Uterus (tissue), 4 donors: ENCODE data around the gene HOXB2. TPM values are rescaled to one million over a fixed set of nuclear protein-coding genes. Genes with fewer than 3 reads are reported as not detected.

Experiments used
- DNase-seq, 2 donors: peaks; one replicate each; pipeline ENCODE4 v3.0.0-alpha.2; 2019 to 2020
- H3K27ac ChIP-seq, 2 donors: fragments of 200-600 bp; sonication (generic); 1 replicate in 1 of 2; 2 replicates in 1 of 2; pipeline ENCODE4 v1.5.1; 2016 to 2018
- H3K27me3 ChIP-seq, 2 donors: fragments of 200-600 bp; sonication (generic); one replicate each; pipeline ENCODE4 v1.5.1; 2018 to 2019; ENCODE audit warnings: control low read depth in 1 of 2
- H3K36me3 ChIP-seq, 2 donors: fragments of 200-600 bp; sonication (generic); one replicate each; pipeline ENCODE4 v1.5.1; 2019; ENCODE audit warnings: control low read depth in 1 of 2
- H3K4me1 ChIP-seq, 2 donors: fragments of 200-600 bp; sonication (generic); one replicate each; pipeline ENCODE4 v1.5.1; 2018 to 2019; ENCODE audit warnings: control low read depth in 1 of 2
- H3K4me3 ChIP-seq, 2 donors: fragments of 200-600 bp; sonication (generic); 1 replicate in 1 of 2; 2 replicates in 1 of 2; pipeline ENCODE4 v1.5.1; 2018 to 2019; ENCODE audit warnings: mild to moderate bottlenecking in 1 of 2
- H3K9me3 ChIP-seq, 2 donors: fragments of 200-600 bp; sonication (generic); one replicate each; pipeline ENCODE4 v1.5.1; 2019; ENCODE audit warnings: control low read depth in 1 of 2
- CTCF ChIP-seq, 4 experiments: fragments of 200-600 bp in 2 of 4; fragments of 450-650 bp in 2 of 4; sonication (generic) in 2 of 4; IDR thresholded peaks; one replicate each; pipeline ENCODE4 v1.5.1; 2016 to 2019; ENCODE audit warnings: antibody characterized with exemption in 4 of 4, mild to moderate bottlenecking in 2 of 4, moderate library complexity in 1 of 4
- POLR2A ChIP-seq, 2 donors: fragments of 450-650 bp; IDR thresholded peaks; one replicate each; pipeline ENCODE4 v1.6.1; 2016; ENCODE audit warnings: antibody characterized with exemption in 2 of 2, mild to moderate bottlenecking in 1 of 2, moderate library complexity in 1 of 2
- intact Hi-C: fragments of 100-400 bp; cut with DNase I; formaldehyde crosslinking; loops from one replicate; pipeline ENCODE4 v1.15.1; 2023; ENCODE audit warnings: low total_unique reads
- microRNA counts, 2 donors: library from miRNA; unstranded; fragments of <30 nt; microRNA quantifications; one replicate each; lab custom pipeline; 2016 to 2017
- total RNA-seq, 4 donors: library from RNA; depleted of rRNA in 3 of 4; stranded (reverse); fragments of >200 nt in 3 of 4; gene quantifications; one replicate each; pipeline versions ENCODE4 v1.1.0 to v1.2.4, GENCODE V29; 2014 to 2023
- donor health status: DM: yes; HTN: yes; CAD: no.

Gene HOXB2
- total RNA-seq, 4 donors from 2014 or later = 4.6 to 24.4 (median 17.4) TPM

GRCh38 chr17:48499248-48499647 is 45.7 kb downstream of the HOXB2 start:
- H3K4me3 ChIP-seq = no peak overlapping the region
- H3K27ac ChIP-seq = no peak overlapping the region
- no peaks in the 10 kb centered on the region for H3K27me3 ChIP-seq
- no peaks in the 10 kb centered on the region for H3K4me1 ChIP-seq
- no peaks in the 10 kb centered on the region for H3K9me3 ChIP-seq
- TF ChIP-seq POLR2A (IDR thresholded peaks at IDR 0.05) = no peak
- TF ChIP-seq CTCF (IDR thresholded peaks at IDR 0.05) = no peak
- no peaks in the 10 kb centered on the region for H3K36me3 ChIP-seq
- DNase-seq = no peak
- intact Hi-C loops = no loop called here

- H3K4me3 ChIP-seq = no peak overlapping the region
- no peaks in the 10 kb centered on the region for H3K4me1 ChIP-seq
- no peaks in the 10 kb centered on the region for H3K27me3 ChIP-seq
- H3K9me3 ChIP-seq = no peaks in the 10 kb centered on the region
- intact Hi-C loops = no loop called here
- no peak overlapping the region for H3K27ac ChIP-seq
- DNase-seq = no peak
- TF ChIP-seq POLR2A (IDR thresholded peaks at IDR 0.05) = no peak
- no peak for TF ChIP-seq CTCF (IDR thresholded peaks at IDR 0.05)
- no peaks in the 10 kb centered on the region for H3K36me3 ChIP-seq
These were observed 46.6 kb downstream of the HOXB2 start for GRCh38 chr17:48498164-48498850.

GRCh38 chr17:48497103-48497502 is 47.8 kb downstream of the HOXB2 start:
- no peak for DNase-seq
- Histone ChIP-seq H3K4me3 (no peak overlapping the region), H3K9me3 (no peaks in the 10 kb centered on the region), H3K4me1 (peaks cover 0 to 3% of the 10 kb centered on the region in 2 donors), H3K36me3 (no peaks in the 10 kb centered on the region), H3K27ac (no peak overlapping the region), H3K27me3 (no peaks in the 10 kb centered on the region)
- intact Hi-C loops = no loop called here
- TF ChIP-seq POLR2A (IDR thresholded peaks at IDR 0.05) (no peak), CTCF (IDR thresholded peaks at IDR 0.05) (no peak)

DNA sequence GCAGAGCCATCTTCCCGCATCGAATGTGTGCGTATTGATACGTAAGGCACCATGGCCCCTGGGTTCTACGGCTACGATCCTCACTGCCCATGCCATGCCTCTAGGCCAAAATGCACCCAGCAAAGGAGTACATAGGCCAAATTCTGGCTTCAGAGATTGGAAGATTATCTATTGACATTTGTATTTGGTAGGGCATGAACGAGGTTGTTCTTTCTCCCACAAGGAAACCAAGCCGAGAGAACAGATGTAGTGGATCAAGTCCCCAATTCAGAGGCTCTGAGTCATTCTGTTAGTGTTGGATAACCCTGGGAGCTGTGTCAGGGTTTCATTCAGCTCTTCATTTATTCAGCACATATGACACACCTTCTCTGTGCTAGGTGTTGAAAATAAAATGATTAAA is 50.6 kb downstream of the HOXB2 start:
- no peaks in the 10 kb centered on the region for H3K36me3 ChIP-seq
- H3K27ac ChIP-seq = no peak overlapping the region
- TF ChIP-seq POLR2A (IDR thresholded peaks at IDR 0.05) = no peak
- TF ChIP-seq CTCF (IDR thresholded peaks at IDR 0.05) = no peak
- intact Hi-C loops = no loop called here
- no peak overlapping the region for H3K4me3 ChIP-seq
- no peaks in the 10 kb centered on the region for H3K27me3 ChIP-seq
- DNase-seq = no peak
- H3K9me3 ChIP-seq = no peaks in the 10 kb centered on the region
- H3K4me1 ChIP-seq = peaks cover 0 to 3% of the 10 kb centered on the region in 2 donors

MicroRNA genes within 50 kb of the gene (microRNA counts, 767-probe panel; counts per million panel counts)
- microRNA hsa-miR-10a-5p (lab: Ali Mortazavi, UCI) = 6,239 to 6,442 counts per million in 2 donors

Other genes with a start within 250 kb of the HOXB2 start
- 1 to 10 TPM in 2 of 4 donors, under 1 TPM in 1, not detected in 1; 0.51 to 2.4 (median 1.9) TPM for gene SKAP1, start 114.9 kb downstream of the HOXB2 start, total RNA-seq
- not detected for gene HOXB1, start 14.1 kb downstream of the HOXB2 start, total RNA-seq
- 1 to 10 TPM in 2 of 4 donors, under 1 TPM in 1, not detected in 1; 0.88 to 6.9 (median 5.5) TPM for gene HOXB4, start 33.2 kb upstream of the HOXB2 start, total RNA-seq
- 10 to 100 TPM; 10.6 to 30.0 (median 18.0) TPM for gene HOXB3, start 45.1 kb upstream of the HOXB2 start, total RNA-seq
- gene HOXB5, start 48.7 kb upstream of the HOXB2 start, total RNA-seq = 1 to 10 TPM in 1 of 4 donors, under 1 TPM in 2, not detected in 1; 0.55 to 2.5 (median 0.59) TPM
- gene HOXB6, start 59.9 kb upstream of the HOXB2 start, total RNA-seq = 10 to 100 TPM in 1 of 4 donors, 1 to 10 TPM in 1, under 1 TPM in 1, not detected in 1; 0.88 to 18.2 (median 7.3) TPM
- 1 to 10 TPM in 3 of 4 donors, not detected in 1; 1.0 to 6.9 (median 3.5) TPM for gene HOXB7, start 65.9 kb upstream of the HOXB2 start, total RNA-seq
- 1 to 10 TPM in 2 of 4 donors, under 1 TPM in 1, not detected in 1; 0.29 to 9.5 (median 1.9) TPM for gene HOXB8, start 70.2 kb upstream of the HOXB2 start, total RNA-seq
- 1 to 10 TPM in 1 of 4 donors, under 1 TPM in 1, not detected in 2; 0.43 to 1.0 TPM for gene HOXB9, start 81.2 kb upstream of the HOXB2 start, total RNA-seq
- not detected for gene PRAC1, start 177.4 kb upstream of the HOXB2 start, total RNA-seq
- gene PRAC2, start 178.1 kb upstream of the HOXB2 start, total RNA-seq = not detected
- not detected for gene HOXB13, start 183.6 kb upstream of the HOXB2 start, total RNA-seq